ENCODE measurements around the gene PIGO.

Gene PIGO

DNA sequence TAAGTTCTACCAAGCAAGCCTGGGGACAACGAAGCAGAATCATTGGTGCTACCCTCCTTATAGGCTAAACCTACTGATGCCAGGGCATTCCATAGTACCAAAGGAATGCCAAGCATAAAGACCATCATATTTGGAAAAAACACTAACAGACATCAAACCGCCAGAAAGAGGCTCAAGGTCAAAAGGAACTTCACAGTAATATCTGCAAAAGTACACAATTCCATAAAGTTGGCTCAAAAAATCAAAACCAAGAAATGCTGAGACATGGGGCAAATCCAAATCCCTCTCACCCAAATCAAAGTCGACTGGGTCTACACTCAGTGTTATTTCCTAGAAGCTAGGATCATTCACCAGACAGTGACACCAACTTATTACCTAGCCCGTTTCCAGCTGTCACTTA lies 27.4 kb downstream of the PIGO start:
- H3K9me3 ChIP-seq (ENCODE audit: severe bottlenecking): no peaks in the 10 kb centered on the region
- no peak for DNase-seq (ENCODE audit: low spot score)
- ATAC-seq (ENCODE audit: low read depth): no peak
- TF ChIP-seq, protein P1, sequence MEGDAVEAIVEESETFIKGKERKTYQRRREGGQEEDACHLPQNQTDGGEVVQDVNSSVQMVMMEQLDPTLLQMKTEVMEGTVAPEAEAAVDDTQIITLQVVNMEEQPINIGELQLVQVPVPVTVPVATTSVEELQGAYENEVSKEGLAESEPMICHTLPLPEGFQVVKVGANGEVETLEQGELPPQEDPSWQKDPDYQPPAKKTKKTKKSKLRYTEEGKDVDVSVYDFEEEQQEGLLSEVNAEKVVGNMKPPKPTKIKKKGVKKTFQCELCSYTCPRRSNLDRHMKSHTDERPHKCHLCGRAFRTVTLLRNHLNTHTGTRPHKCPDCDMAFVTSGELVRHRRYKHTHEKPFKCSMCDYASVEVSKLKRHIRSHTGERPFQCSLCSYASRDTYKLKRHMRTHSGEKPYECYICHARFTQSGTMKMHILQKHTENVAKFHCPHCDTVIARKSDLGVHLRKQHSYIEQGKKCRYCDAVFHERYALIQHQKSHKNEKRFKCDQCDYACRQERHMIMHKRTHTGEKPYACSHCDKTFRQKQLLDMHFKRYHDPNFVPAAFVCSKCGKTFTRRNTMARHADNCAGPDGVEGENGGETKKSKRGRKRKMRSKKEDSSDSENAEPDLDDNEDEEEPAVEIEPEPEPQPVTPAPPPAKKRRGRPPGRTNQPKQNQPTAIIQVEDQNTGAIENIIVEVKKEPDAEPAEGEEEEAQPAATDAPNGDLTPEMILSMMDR (IDR thresholded peaks at IDR 0.05; ENCODE audit: poor library complexity, severe bottlenecking): no peak
- no peaks in the 10 kb centered on the region for H3K27me3 ChIP-seq (ENCODE audit: insufficient read depth, poor library complexity, severe bottlenecking)
- peaks cover 17% of the 10 kb centered on the region for H3K4me1 ChIP-seq (ENCODE audit: insufficient read depth, poor library complexity, severe bottlenecking)
- H3K4me3 ChIP-seq (ENCODE audit: severe bottlenecking): no peak overlapping the region
- peaks cover 76% of the 10 kb centered on the region for H3K36me3 ChIP-seq (ENCODE audit: low read depth)
- H3K27ac ChIP-seq (ENCODE audit: poor library complexity, severe bottlenecking): no peak overlapping the region

DNA sequence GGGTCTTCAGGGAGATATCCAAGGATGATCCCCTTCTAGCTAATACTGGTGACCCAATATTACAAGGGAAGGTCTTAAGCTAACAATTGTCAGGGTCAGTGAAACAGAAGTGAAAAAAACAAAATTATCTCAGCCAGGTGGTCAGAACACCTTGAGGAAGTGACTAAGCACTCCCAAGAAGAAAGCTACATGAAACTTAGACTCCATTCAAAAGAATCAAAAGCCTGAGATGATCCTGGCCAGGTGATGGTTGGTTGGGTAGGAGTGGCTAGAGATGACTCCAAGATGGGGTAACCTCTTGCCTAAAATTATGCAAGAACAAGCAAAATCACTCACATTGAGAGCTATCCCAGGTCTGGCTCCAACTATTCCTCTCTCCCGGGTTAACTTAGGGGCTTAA lies 29.3 kb downstream of the PIGO start:
- peak; percentile 3; the same call in 1 of the 3 replicates for ATAC-seq (ENCODE audit: low read depth)
- Histone ChIP-seq H3K9me3 (ENCODE audit: severe bottlenecking) (no peaks in the 10 kb centered on the region), H3K4me3 (ENCODE audit: severe bottlenecking) (no peak overlapping the region), H3K27me3 (ENCODE audit: insufficient read depth, poor library complexity, severe bottlenecking) (no peaks in the 10 kb centered on the region), H3K27ac (ENCODE audit: poor library complexity, severe bottlenecking) (no peak overlapping the region), H3K36me3 (ENCODE audit: low read depth) (peaks cover 86% of the 10 kb centered on the region), H3K4me1 (ENCODE audit: insufficient read depth, poor library complexity, severe bottlenecking) (peaks cover 13% of the 10 kb centered on the region)
- no peak for DNase-seq (ENCODE audit: low spot score)
- TF ChIP-seq, protein P1 (IDR thresholded peaks at IDR 0.05; ENCODE audit: poor library complexity, severe bottlenecking): no peak

DNA sequence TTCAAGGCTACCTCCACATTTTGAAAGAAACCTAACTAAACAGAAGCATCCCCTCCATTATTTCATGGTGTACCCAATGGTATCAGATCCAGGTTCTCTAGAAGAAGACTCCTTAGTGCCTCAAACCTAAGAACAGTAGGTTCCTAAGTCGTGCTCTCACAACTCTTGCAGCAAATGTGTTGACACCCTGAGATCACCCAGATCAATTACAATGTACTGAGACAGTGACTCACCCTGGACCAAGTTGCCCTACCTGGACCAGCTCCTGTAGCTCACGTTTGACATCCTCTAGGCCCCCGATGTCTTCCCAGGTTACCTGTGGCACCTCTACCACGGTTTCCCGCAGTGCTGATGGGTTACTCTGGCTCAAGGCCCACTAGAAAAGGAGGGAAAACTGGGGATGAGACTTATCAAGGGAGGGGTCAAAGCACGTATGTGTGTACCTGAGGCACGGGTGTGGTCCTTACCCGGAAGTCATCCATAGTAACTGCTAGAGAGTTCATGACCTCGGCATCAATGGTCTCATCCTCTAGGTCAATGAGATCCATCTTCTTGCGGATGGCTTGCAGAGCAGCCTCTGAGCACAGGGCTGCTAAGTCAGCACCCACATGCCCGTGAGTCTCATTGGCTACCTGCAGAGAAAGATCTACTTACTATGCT lies 35.7 kb downstream of the PIGO start:
- TF ChIP-seq, protein P1 (IDR thresholded peaks at IDR 0.05; ENCODE audit: poor library complexity, severe bottlenecking): no peak
- DNase-seq (ENCODE audit: low spot score) (no peak), ATAC-seq (ENCODE audit: low read depth) (no peak)
- H3K36me3 ChIP-seq (ENCODE audit: low read depth): peaks cover 100% of the 10 kb centered on the region
- H3K9me3 ChIP-seq (ENCODE audit: severe bottlenecking): no peaks in the 10 kb centered on the region
- H3K4me1 ChIP-seq (ENCODE audit: insufficient read depth, poor library complexity, severe bottlenecking): no peaks in the 10 kb centered on the region
- no peak overlapping the region for H3K27ac ChIP-seq (ENCODE audit: poor library complexity, severe bottlenecking)
- H3K4me3 ChIP-seq (ENCODE audit: severe bottlenecking): no peak overlapping the region
- H3K27me3 ChIP-seq (ENCODE audit: insufficient read depth, poor library complexity, severe bottlenecking): no peaks in the 10 kb centered on the region

DNA sequence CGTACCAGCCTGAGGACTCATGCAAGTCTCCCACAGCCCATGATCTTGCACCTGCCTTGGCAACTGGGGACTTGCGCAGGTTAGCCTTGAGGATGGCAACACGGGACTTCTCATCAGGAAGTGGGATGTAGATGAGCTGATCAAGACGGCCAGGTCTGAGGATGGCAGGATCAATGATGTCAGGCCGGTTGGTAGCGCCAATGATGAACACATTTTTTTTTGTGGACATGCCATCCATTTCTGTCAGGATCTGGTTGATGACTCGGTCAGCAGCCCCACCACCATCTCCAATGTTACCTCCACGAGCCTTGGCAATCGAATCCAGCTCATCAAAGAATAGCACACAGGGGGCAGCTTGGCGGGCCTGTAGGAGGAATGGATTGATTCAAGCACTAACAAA lies 37.0 kb downstream of the PIGO start:
- DNase-seq (ENCODE audit: low spot score) (no peak), ATAC-seq (ENCODE audit: low read depth) (no peak)
- TF ChIP-seq, protein P1 (IDR thresholded peaks at IDR 0.05; ENCODE audit: poor library complexity, severe bottlenecking): no peak
- Histone ChIP-seq H3K27ac (ENCODE audit: poor library complexity, severe bottlenecking) (no peak overlapping the region), H3K36me3 (ENCODE audit: low read depth) (peaks cover 93% of the 10 kb centered on the region), H3K4me3 (ENCODE audit: severe bottlenecking) (no peak overlapping the region), H3K4me1 (ENCODE audit: insufficient read depth, poor library complexity, severe bottlenecking) (no peaks in the 10 kb centered on the region), H3K27me3 (ENCODE audit: insufficient read depth, poor library complexity, severe bottlenecking) (no peaks in the 10 kb centered on the region), H3K9me3 (ENCODE audit: severe bottlenecking) (no peaks in the 10 kb centered on the region)

DNA sequence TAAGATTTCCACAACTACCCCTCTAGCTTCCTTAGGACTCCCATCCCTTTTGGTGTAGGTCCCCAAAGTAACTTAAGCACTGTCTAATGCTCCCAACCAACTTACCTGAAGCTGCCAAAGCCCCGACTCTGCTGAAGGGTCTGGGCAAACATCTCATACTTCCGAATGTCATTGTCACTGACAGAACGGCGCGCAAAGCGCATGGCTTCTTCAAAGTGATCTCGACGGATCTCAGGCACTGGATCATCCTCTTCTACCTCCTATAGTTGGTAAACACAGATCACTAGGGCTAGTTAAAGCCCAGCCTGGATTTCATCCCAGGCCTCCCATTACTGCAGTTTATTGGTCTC lies 39.1 kb downstream of the PIGO start:
- Histone ChIP-seq H3K4me3 (ENCODE audit: severe bottlenecking) (no peak overlapping the region), H3K4me1 (ENCODE audit: insufficient read depth, poor library complexity, severe bottlenecking) (no peaks in the 10 kb centered on the region), H3K27ac (ENCODE audit: poor library complexity, severe bottlenecking) (no peak overlapping the region), H3K27me3 (ENCODE audit: insufficient read depth, poor library complexity, severe bottlenecking) (no peaks in the 10 kb centered on the region), H3K9me3 (ENCODE audit: severe bottlenecking) (no peaks in the 10 kb centered on the region), H3K36me3 (ENCODE audit: low read depth) (peaks cover 76% of the 10 kb centered on the region)
- no peak for DNase-seq (ENCODE audit: low spot score)
- no peak for ATAC-seq (ENCODE audit: low read depth)
- TF ChIP-seq, protein P1 (IDR thresholded peaks at IDR 0.05; ENCODE audit: poor library complexity, severe bottlenecking): no peak
